Adrenal gland (tissue), 12 donors: ENCODE data around the gene CASP9. TPM values are rescaled to one million over a fixed set of nuclear protein-coding genes. Genes with fewer than 3 reads are reported as not detected.
A peak's percentile ranks its signal among the peaks of the same experiment; 100 is the strongest.
"Not testable (repeated sequence)": the region's sequence is repeated elsewhere in the genome, so short reads cannot be mapped to it uniquely, and the experiment has no call there.

Experiments
- DNase-seq, 7 donors: peaks; one replicate each; pipeline ENCODE4 v3.0.0-alpha.2; 2019 to 2020
- H3K27ac ChIP-seq, 5 donors: fragments of 200-600 bp; sonication (generic) in 4 of 5; 1 replicate in 3 of 5; 2 replicates in 2 of 5; pipeline versions ENCODE4 v1.5.1 to v1.8.0; 2016 to 2020; ENCODE audit warnings: mild to moderate bottlenecking in 1 of 5
- H3K27me3 ChIP-seq: fragments of 200-600 bp; 2 replicates; pipeline ENCODE4 v1.8.0; 2021
- H3K36me3 ChIP-seq, 2 donors: fragments of 200-600 bp; replicated peaks in 1 of 2; 1 replicate in 1 of 2; 2 replicates in 1 of 2; pipeline versions ENCODE4 v1.5.1 to v1.8.0; 2018 to 2022
- H3K4me1 ChIP-seq, 2 donors: fragments of 200-600 bp; replicated peaks in 1 of 2; 1 replicate in 1 of 2; 2 replicates in 1 of 2; pipeline versions ENCODE4 v1.5.1 to v1.8.0; 2018 to 2021
- H3K4me3 ChIP-seq, 4 donors: fragments of 200-600 bp; sonication (generic) in 3 of 4; one replicate each; pipeline ENCODE4 v1.5.1; 2016 to 2018
- H3K9me3 ChIP-seq, 3 donors: fragments of 200-600 bp; sonication (generic) in 1 of 3; replicated peaks in 1 of 3; 1 replicate in 2 of 3; 2 replicates in 1 of 3; pipeline versions ENCODE4 v1.5.1 to v1.8.0; 2016 to 2021
- POLR2A ChIP-seq, 2 donors: fragments of 450-650 bp; IDR thresholded peaks; one replicate each; pipeline ENCODE4 v1.6.1; 2017; ENCODE audit warnings: antibody characterized with exemption in 2 of 2, mild to moderate bottlenecking in 2 of 2, moderate library complexity in 1 of 2
- WGBS, 4 donors: extraction: QIAGEN DNeasy Blood & Tissue Kit in 2 of 4; methylation state at CpG; one replicate each; pipeline versions ENCODE4 v1.1.5 to v1.1.7; 2013 to 2017; 5-methylcytosine and 5-hydroxymethylcytosine counted together
- intact Hi-C, 2 donors: fragments of 100-400 bp; cut with DNase I; formaldehyde crosslinking; loops; one replicate each; pipeline versions ENCODE4 v1.14.1 to v1.15.0; 2022 to 2023
- polyA plus RNA-seq, 3 donors: library from polyadenylated mRNA; stranded (reverse); fragments of 200-250 nt in 2 of 3; fragments of 350-450 nt in 1 of 3; fragmentation: Illumina TruSeq in 1 of 3; extraction: RNeasy Lipid Tissue Mini Kit (QIAGEN cat#74804) in 1 of 3; gene quantifications; one replicate each; pipeline ENCODE4 v1.2.3, GENCODE V29; 2013 to 2014
- total RNA-seq, 9 donors: library from RNA; depleted of rRNA in 4 of 9; stranded (reverse); fragments of >200 nt in 4 of 9; fragments of 120-200 nt in 1 of 9; fragmentation: NEBNext Ultra II Directional in 1 of 9; extraction: Animal tissue kit (Norgen Biotek cat#: 25700) in 1 of 9; gene quantifications; one replicate each; pipeline versions ENCODE4 v1.1.0 to v1.2.4, GENCODE V29; 2013 to 2023
- TF ChIP-seq, protein P1 (sequence below), 6 experiments: fragments of 450-650 bp in 4 of 6; fragments of 200-600 bp in 2 of 6; sonication (generic) in 1 of 6; IDR thresholded peaks; 1 replicate in 5 of 6; 2 replicates in 1 of 6; pipeline versions ENCODE4 v1.5.1 to v1.8.0; 2016 to 2021; ENCODE audit warnings: antibody characterized with exemption in 6 of 6, mild to moderate bottlenecking in 2 of 6, moderate library complexity in 1 of 6
- donor health status: healthy with polysubstance abuse.
- donor health status: Bipolar disorder and iron deficiency.
- donor health status: DM: yes; HTN: yes; CAD: no.
- donor health status: DM: no; HTN: no; CAD: no.
- donor health status: DM: no; HTN: no; CAD: no.
- donor health status: DM: yes; HTN: yes; CAD: no.

Gene CASP9
- total and polyA plus RNA-seq, 12 donors: 16.1 to 132 (median 28.3) TPM

DNA sequence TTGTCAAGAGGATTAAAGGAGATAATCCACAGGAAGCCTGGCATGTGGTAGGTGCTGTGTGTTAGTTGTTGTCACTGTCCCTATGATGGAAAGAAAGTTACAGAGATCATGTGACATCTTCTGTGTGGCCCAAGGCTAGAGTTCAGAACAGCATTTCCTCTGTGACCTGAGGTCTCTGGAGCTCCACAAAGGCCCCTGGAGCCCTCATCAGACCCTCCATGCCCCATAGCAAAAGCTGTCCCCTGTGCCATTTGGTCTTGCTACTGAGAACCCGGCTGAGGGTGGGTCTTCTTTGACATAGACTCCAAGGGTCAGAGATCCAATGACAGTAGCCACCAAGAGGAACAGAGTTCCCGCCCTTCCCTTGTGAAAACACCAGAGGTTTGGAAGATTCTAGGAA lies 40.0 kb downstream of the CASP9 start:
- TF ChIP-seq POLR2A (IDR thresholded peaks at IDR 0.05): no peak
- TF ChIP-seq, protein P1, sequence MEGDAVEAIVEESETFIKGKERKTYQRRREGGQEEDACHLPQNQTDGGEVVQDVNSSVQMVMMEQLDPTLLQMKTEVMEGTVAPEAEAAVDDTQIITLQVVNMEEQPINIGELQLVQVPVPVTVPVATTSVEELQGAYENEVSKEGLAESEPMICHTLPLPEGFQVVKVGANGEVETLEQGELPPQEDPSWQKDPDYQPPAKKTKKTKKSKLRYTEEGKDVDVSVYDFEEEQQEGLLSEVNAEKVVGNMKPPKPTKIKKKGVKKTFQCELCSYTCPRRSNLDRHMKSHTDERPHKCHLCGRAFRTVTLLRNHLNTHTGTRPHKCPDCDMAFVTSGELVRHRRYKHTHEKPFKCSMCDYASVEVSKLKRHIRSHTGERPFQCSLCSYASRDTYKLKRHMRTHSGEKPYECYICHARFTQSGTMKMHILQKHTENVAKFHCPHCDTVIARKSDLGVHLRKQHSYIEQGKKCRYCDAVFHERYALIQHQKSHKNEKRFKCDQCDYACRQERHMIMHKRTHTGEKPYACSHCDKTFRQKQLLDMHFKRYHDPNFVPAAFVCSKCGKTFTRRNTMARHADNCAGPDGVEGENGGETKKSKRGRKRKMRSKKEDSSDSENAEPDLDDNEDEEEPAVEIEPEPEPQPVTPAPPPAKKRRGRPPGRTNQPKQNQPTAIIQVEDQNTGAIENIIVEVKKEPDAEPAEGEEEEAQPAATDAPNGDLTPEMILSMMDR (IDR thresholded peaks at IDR 0.05): no peak
- no peaks in the 10 kb centered on the region for H3K4me1 ChIP-seq
- intact Hi-C loops: no loop called here
- H3K4me3 ChIP-seq: no peak overlapping the region
- no peaks in the 10 kb centered on the region for H3K9me3 ChIP-seq
- H3K27me3 ChIP-seq: no peaks in the 10 kb centered on the region
- 81 to 100% (median 89%) methylated on average over 1 to 2 of the region's 2 CpGs for WGBS, 4 donors
- H3K36me3 ChIP-seq: no peaks in the 10 kb centered on the region
- no peak overlapping the region for H3K27ac ChIP-seq
- no peak for DNase-seq

DNA sequence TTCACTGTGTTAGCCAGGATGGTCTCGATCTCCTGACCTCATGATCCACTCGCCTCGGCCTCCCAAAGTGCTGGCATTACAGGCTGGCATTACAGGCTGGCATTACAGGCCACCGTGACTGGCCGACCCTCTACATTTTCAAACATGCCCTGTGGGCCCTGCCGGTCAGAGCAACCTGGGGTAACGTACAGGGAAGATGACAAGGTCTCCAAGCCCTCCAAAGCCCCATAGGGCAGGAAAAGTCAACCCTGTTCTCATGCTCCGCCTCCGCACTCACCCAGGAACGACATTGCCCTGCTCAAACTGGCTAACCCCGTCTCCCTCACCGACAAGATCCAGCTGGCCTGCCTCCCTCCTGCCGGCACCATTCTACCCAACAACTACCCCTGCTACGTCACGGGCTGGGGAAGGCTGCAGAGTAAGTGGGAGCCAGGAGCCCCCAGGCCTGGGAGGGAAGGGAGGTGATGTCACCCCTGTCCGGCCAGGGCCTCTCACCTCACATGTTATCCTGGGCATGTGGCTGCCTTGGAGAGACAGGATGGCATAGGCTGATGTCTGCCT lies 41.0 kb downstream of the CASP9 start:
- H3K27ac ChIP-seq, intact Hi-C loops, H3K4me3 ChIP-seq, H3K27me3 ChIP-seq, H3K36me3 ChIP-seq, H3K9me3 ChIP-seq, H3K4me1 ChIP-seq, DNase-seq: not testable (repeated sequence)
- WGBS, 4 donors: 85 to 93% (median 92%) methylated on average over 13 to 15 of the region's 16 CpGs

DNA sequence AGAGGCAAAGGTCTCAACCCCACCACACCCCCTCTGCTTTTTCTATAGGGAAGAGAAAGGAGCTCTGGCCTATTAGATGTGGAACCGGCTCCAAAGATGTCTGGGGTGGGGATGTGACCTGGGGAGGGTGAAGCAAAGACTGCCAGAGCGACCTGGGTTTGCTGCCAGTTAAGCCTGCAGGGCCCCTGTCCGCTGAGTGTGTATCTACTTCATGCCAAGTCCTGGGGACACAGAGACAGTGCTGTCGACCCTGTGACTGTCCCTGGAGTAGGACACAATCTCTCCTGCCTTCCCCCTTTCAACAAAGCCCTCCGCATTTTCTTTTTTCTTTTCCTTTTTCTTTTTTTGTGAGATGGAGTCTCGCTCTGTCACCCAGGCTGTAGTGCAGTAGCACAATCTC lies 41.6 kb downstream of the CASP9 start:
- intact Hi-C loops: not testable (repeated sequence)

DNA sequence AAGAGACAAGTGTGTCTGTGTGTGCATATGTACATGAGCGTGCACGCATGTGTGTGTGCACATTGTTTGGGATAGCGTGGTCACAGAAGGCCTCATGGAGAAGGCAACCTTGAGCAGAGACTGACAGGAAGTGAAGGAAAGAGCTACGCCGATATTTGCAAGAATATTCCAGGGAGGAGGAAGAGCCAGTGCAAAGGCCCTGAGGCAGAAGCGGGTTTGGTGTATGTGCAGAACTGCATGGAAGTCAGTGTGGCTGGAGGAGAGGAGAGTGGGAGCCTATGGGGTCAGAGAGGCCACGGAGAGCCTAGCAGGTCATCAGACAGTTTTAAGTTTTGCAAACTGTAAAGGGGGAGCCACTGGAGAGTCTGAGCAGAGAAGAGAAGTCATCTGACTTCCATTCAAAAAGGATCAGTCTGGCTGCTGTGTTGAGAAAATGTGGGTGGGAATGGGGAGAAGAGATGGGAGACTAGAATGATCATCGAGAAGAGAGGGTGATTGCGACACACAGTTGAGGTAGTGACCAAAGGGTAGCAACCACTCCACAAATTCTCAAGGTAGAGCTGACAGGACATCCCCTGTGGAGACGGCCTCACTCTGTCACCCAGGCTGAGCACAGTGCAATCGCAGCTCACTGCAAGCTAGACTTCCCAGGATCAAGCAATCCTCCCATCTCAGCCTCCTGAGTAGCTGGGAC lies 44.2 kb downstream of the CASP9 start:
- 91 to 94% (median 92%) methylated on average over 11 of the region's 11 CpGs for WGBS, 4 donors
- no peaks in the 10 kb centered on the region for H3K9me3 ChIP-seq
- DNase-seq: no peak
- H3K27ac ChIP-seq: no peak overlapping the region
- intact Hi-C loops: no loop called here
- no peaks in the 10 kb centered on the region for H3K36me3 ChIP-seq
- H3K4me3 ChIP-seq: no peak overlapping the region
- no peaks in the 10 kb centered on the region for H3K27me3 ChIP-seq
- TF ChIP-seq, protein P1 (IDR thresholded peaks at IDR 0.05): no peak
- H3K4me1 ChIP-seq: peaks cover 0 to 13% of the 10 kb centered on the region in 2 donors

More for the DNA sequence above, 41.6 kb downstream of the CASP9 start:
- H3K4me3 ChIP-seq, H3K9me3 ChIP-seq, DNase-seq, H3K4me1 ChIP-seq, H3K27ac ChIP-seq, H3K36me3 ChIP-seq, H3K27me3 ChIP-seq: not testable (repeated sequence)
- WGBS, 4 donors: 78 to 91% (median 85%) methylated on average over 6 of the region's 6 CpGs

DNA sequence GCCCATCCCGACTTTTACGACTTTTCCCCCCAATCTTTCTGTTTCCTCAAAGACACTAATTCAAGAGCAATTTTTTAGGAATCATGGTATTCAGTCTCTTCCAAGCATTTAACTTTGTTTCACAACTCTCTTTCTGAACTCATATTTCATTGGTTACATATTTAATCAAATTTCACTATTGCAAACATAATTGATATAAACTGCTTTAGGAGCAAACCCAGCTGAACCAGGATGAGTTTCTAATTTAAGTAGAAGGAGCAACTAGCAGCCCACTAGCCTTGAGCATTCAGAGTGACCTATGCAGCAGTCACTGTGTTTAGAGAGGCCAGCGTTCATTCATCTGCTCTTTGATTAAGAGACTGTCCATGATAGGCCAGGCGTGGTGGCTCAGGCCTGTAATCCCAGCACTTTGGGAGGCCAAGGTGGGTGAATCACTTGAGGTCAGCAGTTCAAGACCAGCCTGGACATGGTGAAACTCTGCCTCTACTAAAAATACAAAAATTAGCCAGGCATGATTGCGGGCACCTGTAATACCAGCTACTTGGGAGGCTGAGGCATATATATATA lies 46.3 kb downstream of the CASP9 start:
- H3K9me3 ChIP-seq: no peaks in the 10 kb centered on the region
- H3K27ac ChIP-seq: peak overlapping the region in 1 of 5 donors; percentile 47
- no peaks in the 10 kb centered on the region for H3K27me3 ChIP-seq
- H3K36me3 ChIP-seq: no peaks in the 10 kb centered on the region
- H3K4me1 ChIP-seq: peaks cover 0 to 15% of the 10 kb centered on the region in 2 donors
- H3K4me3 ChIP-seq: no peak overlapping the region
- WGBS, 4 donors: 71 to 78% (median 75%) methylated on average over 5 of the region's 5 CpGs
- TF ChIP-seq POLR2A (IDR thresholded peaks at IDR 0.05): no peak
- TF ChIP-seq, protein P1 (IDR thresholded peaks at IDR 0.05): no peak
- intact Hi-C loops: no loop called here
- peak in 4 of 7 donors; percentile 48 to 68 (median 60) for DNase-seq
